IgD-negative memory B cell (primary cell): Measurements from ENCODE around the gene ADAMTSL4. TPM values are rescaled to one million over a fixed set of nuclear protein-coding genes. Genes with fewer than 3 reads are reported as not detected.
"Not testable (repeated sequence)": the region's sequence is repeated elsewhere in the genome, so short reads cannot be mapped to it uniquely, and the experiment has no call there.

Source experiments
- H3K27ac Mint-ChIP-seq, 3 donors: one replicate each; pipeline ENCODE4 v1.8.0; 2020 to 2022; ENCODE audit warnings: mild to moderate bottlenecking in 3 of 3, mixed read lengths in 3 of 3, moderate library complexity in 1 of 3
- H3K27me3 Mint-ChIP-seq: one replicate; pipeline ENCODE4 v1.8.0; 2021; ENCODE audit warnings: mixed read lengths
- H3K36me3 Mint-ChIP-seq: one replicate; pipeline ENCODE4 v1.8.0; 2020; ENCODE audit warnings: mild to moderate bottlenecking, mixed read lengths
- H3K4me1 Mint-ChIP-seq, 3 donors: one replicate each; pipeline ENCODE4 v1.8.0; 2020 to 2022; ENCODE audit warnings: mixed read lengths in 3 of 3, mild to moderate bottlenecking in 1 of 3
- H3K4me3 Mint-ChIP-seq, 4 donors: one replicate each; pipeline ENCODE4 v1.8.0; 2020 to 2022; ENCODE audit warnings: mild to moderate bottlenecking in 4 of 4, mixed read lengths in 4 of 4, moderate library complexity in 3 of 4
- H3K9me3 Mint-ChIP-seq, 3 donors: one replicate each; pipeline ENCODE4 v1.8.0; 2020 to 2021; ENCODE audit warnings: mixed read lengths in 3 of 3, mild to moderate bottlenecking in 1 of 3
- polyA plus RNA-seq: library from polyadenylated mRNA; unstranded; fragments of 300-500 nt; fragmentation: Illumina TruSeq; gene quantifications from one replicate; pipeline ENCODE4 v1.2.3, GENCODE V29; 2021

Gene ADAMTSL4
- polyA plus RNA-seq, 1 donor from 2014 or later: 0.30 TPM

DNA sequence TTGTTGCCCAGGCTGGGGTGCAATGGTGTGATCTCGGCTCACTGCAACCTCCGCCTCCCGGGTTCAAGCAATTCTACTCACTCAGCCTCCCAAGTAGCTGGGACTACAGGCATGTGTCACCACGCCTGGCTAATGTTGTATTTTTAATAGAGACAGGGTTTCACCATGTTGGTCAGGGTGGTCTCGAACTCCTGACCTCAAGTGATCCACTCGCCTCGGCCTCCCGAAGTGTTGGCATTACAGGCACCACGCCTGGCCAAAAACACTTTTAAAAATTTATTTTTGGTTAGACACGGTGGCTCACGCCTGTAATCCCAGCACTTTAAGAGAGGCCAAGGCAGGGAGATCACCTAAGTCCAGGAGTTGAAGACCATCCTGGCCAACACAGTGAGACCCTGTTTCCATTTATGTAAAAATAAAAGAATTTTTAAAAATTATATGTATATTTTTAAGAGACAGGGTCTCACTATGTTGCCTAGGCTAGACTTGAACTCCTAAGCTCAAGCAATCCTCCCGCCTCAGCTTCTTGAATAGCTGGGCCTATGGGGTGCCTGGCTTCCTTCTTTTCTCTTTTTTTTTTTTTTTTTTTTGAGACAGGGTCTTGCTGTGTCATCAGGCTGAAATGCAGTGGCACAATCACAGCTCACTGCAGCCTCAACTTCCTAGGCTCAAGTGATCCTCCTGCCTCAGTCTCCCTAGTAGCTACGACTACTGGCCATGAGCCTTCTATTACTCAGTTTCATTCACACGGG lies 16.2 kb downstream of the ADAMTSL4 start:
- Mint-ChIP-seq H3K27ac (peak overlapping the region; percentile 98 to 100 (median 99)), H3K4me1 (peaks cover 44 to 63% (median 48%) of the 10 kb centered on the region in 3 donors), H3K4me3 (peak overlapping the region; percentile 54 to 99 (median 90))
- H3K27me3 Mint-ChIP-seq, H3K9me3 Mint-ChIP-seq, H3K36me3 Mint-ChIP-seq: not testable (repeated sequence)

DNA sequence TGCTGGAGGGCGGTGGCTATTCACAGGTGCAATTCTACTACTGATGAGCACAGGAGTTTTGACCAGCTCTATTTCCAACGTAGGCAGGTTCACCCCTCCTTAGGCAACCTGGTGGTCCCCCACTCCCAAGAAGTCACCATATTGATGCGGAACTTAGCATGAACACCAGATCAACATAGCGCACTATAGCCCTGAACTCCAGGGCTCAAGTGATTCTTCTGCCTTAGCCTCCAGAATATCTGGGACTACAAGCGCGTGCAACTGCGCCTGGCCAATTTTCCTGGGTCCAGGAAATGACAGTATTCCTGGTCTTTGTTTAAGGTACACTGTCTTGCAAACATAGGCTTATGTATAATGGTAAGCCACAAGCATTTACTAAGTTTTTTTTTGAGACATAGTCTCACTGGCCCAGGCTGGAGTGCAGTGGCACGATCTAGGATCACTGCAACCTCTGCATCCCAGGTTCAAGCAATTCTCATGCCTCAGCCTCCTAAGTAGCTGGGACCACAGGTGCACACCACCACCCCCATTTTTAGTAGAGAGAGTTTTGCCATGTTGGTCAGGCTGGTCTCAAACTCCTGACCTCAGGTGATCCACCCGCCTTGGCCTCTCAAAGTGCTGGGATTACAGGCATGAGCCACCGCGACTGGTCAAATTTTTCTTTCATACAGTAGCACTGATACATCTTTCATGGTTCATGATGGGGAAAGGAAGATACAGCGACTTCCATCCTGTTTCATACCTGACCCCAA lies 17.6 kb downstream of the ADAMTSL4 start:
- H3K4me1 Mint-ChIP-seq: peaks cover 44 to 67% (median 56%) of the 10 kb centered on the region in 3 donors
- peak overlapping the region; percentile 79 to 97 (median 87) for H3K4me3 Mint-ChIP-seq
- no peaks in the 10 kb centered on the region for H3K27me3 Mint-ChIP-seq
- peaks cover 9% of the 10 kb centered on the region for H3K36me3 Mint-ChIP-seq
- no peaks in the 10 kb centered on the region for H3K9me3 Mint-ChIP-seq
- peak overlapping the region; percentile 92 to 96 (median 95) for H3K27ac Mint-ChIP-seq

DNA sequence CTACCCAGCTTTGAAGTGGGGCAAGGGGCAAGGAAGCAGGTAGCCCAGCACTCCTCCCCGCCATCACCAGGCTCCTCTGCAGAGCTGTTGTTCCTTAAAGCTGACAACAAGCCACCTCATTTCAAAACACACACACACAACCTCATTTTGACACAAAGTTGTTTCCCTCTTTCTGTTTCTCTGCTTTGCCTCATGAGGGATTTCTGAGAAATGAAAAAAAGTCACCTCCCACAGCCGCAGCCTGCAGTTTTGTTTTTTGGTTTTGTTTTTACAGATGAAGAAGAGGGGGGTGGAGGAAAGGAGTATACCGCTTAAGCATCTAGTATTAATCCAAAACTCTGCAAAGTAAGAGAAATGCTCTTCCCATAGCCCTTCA lies 18.1 kb downstream of the ADAMTSL4 start:
- H3K27me3 Mint-ChIP-seq: no peaks in the 10 kb centered on the region
- peak overlapping the region; percentile 92 to 96 (median 95) for H3K27ac Mint-ChIP-seq
- no peaks in the 10 kb centered on the region for H3K9me3 Mint-ChIP-seq
- H3K36me3 Mint-ChIP-seq: peaks cover 9% of the 10 kb centered on the region
- peaks cover 44 to 67% (median 56%) of the 10 kb centered on the region in 3 donors for H3K4me1 Mint-ChIP-seq
- peak overlapping the region; percentile 79 to 97 (median 87) for H3K4me3 Mint-ChIP-seq

DNA sequence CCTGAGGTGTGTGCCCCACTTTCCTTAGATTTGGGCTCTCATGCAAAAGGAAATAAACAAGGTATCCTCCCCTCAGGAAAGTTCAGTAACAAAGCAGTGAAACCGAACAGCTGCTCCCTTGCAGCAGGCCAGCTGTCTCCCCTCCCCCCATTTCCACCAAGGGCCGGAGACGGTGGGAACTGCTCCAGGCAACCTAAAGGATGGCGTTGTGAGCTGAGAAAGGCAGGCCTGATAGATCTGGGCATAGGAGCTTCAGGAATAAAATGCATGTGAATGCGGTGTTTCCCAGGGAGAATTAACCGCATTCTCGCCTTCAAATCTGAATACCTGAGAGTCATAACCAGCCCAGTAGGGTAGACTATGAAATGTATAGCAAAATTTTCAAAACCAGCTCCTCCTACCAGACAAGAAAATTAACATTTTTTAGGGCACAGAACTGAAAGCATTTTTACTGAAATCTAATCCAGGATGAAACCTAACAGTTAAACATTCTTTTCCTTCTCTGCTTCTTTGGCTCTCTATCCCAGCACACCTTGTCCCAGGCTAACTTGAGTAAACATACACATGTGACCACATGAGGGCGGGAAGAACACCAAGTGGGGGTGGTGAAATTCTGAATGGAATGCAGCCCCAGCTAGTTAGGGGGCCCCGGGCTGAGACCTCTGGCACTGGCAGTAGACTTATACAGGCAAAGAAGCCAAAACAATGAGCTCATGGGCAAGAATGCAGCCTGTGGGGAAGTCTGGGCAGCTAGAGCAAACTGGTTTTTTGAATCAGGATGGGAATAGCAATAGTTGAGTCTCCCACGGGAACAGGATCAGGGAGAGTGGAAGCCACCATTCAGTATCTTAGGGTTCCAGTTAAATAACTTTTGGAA lies 18.7 kb downstream of the ADAMTSL4 start:
- peak overlapping the region; percentile 92 to 96 (median 95) for H3K27ac Mint-ChIP-seq
- H3K27me3 Mint-ChIP-seq: no peaks in the 10 kb centered on the region
- peaks cover 11% of the 10 kb centered on the region for H3K36me3 Mint-ChIP-seq

DNA sequence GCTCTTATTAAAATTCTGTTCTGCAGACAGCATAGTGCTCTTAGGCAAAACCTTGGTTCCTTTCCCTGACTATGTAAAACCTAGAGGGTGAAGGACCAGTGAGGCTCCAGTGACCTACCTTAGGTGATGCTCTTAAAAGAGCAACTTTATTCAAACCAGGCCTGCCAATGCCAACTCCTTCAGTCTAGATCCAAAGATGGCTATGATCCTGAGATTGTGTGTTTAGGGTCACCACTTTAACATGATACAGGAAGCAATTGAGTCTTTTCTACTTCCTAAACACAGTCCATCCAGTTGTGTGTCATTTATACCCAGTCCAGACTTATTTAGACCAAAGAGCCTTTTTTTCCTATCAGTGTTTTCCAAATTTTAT lies 19.4 kb downstream of the ADAMTSL4 start:
- H3K36me3 Mint-ChIP-seq: peaks cover 17% of the 10 kb centered on the region
- peaks cover 47 to 71% (median 56%) of the 10 kb centered on the region in 3 donors for H3K4me1 Mint-ChIP-seq
- H3K27me3 Mint-ChIP-seq: no peaks in the 10 kb centered on the region
- peak overlapping the region; percentile 79 to 97 (median 87) for H3K4me3 Mint-ChIP-seq
- no peaks in the 10 kb centered on the region for H3K9me3 Mint-ChIP-seq
- H3K27ac Mint-ChIP-seq: peak overlapping the region; percentile 92 to 96 (median 95)

More for the DNA sequence above, 18.7 kb downstream of the ADAMTSL4 start:
- H3K4me1 Mint-ChIP-seq: peaks cover 48 to 70% (median 60%) of the 10 kb centered on the region in 3 donors
- no peaks in the 10 kb centered on the region for H3K9me3 Mint-ChIP-seq
- H3K4me3 Mint-ChIP-seq: peak overlapping the region; percentile 79 to 97 (median 87)

DNA sequence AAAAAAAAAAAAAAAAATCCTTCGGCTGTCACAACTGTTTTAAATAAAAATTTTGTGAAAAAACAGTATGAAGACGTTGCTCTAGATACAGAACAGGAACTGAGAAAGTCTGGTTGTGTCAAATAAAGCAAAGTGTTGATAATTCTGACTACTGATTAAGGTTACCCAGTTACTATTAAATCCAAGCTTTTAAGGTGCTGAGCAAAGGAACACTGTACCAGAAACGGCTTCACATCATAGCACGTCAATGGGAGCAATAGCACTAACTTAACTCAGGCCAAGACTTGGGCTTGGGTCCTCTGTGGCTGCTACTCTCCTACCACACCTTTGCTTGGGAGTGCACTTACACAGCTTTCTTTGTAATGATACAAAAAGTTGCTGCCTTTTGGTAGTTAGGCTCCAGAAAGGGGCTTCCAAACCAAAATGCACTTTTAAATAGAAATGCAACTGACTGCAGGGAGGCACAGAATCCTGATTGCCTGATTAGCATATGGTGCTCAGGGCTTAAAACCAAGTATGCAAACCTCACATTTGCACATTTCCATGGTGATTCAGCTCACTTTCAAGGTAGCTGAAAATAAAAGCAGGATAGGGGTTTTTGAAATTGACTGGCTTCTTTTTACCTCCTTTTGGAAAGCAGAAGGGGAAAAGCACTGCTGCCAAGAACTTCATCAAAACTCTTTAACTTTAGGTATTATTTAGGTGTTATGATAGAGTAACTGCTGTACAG lies 23.9 kb downstream of the ADAMTSL4 start:
- peak overlapping the region; percentile 83 to 96 (median 88) for H3K27ac Mint-ChIP-seq
- peak overlapping the region; percentile 75 to 100 (median 93) for H3K4me3 Mint-ChIP-seq
- peaks cover 44% of the 10 kb centered on the region for H3K36me3 Mint-ChIP-seq
- peaks cover 33 to 59% (median 56%) of the 10 kb centered on the region in 3 donors for H3K4me1 Mint-ChIP-seq
- H3K9me3 Mint-ChIP-seq: peaks cover 0 to 1% (median 0%) of the 10 kb centered on the region in 3 donors
- H3K27me3 Mint-ChIP-seq: no peaks in the 10 kb centered on the region

DNA sequence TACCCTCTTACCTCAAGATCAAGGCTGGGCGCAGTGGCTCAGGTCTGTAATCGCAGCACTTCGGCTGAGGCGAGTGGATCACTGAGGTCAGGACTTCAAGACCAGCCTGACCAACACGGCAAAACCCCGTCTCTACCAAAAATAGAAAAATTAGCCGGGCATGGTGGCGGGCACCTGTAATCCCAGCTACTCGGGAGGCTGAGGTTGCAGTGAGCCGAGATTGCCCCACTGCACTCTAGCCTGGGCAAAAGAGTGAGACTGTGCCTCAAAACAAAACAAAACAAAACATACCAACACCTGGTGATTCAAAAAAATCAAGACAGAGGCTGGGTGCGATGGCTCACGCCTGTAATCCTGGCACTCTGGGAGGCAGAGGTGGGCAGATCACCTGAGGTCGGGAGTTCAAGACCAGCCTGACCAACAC lies 24.5 kb downstream of the ADAMTSL4 start:
- Mint-ChIP-seq H3K36me3 (peaks cover 47% of the 10 kb centered on the region), H3K4me1 (peaks cover 28 to 53% (median 50%) of the 10 kb centered on the region in 3 donors), H3K27ac (peak overlapping the region; percentile 83 to 96 (median 88)), H3K4me3 (peak overlapping the region; percentile 75 to 100 (median 93))
- not testable (repeated sequence) for H3K27me3 Mint-ChIP-seq, H3K9me3 Mint-ChIP-seq

DNA sequence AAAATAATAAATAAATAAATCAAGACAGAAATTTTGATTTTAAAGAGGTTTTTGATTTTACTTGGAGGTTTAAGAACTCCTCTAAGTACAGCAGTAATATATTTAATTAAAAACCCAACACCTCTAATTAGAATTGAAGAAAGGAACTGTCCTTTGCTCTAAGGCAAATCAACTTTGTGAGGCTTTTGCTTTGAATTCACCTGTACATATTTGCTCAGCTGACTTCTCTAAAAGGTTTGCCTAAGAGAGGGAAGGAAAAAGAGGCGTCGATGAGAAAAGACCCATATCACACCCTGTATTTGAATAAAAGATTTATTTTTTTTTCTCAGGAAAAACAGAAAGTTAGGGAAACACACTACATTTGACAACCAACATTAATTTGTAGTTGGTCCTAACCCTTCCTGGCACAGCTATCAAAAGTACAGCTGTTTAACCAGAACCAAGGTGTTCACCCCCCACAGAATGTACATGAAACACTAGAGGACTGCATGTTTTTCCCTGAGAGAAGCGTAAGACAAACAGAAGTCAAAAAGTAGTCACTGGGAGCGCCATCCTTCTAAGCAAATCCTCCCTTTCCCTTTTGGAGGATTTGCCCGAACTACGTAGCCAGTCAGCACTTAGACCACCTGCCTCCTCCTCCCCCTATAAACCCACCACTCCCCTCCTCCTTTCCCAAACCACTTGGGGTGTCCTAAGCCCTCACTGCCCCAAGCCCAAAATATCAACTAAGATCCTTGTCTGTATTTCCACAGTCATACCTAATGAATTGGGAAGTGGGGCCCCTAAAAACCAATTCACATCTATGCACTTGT lies 25.3 kb downstream of the ADAMTSL4 start:
- H3K27me3 Mint-ChIP-seq: no peaks in the 10 kb centered on the region
- peak overlapping the region; percentile 76 to 96 (median 93) for H3K27ac Mint-ChIP-seq
- peak overlapping the region; percentile 95 to 100 (median 98) for H3K4me3 Mint-ChIP-seq
- H3K4me1 Mint-ChIP-seq: peaks cover 23 to 53% (median 44%) of the 10 kb centered on the region in 3 donors
- H3K9me3 Mint-ChIP-seq: peaks cover 0 to 1% (median 0%) of the 10 kb centered on the region in 3 donors
- peaks cover 48% of the 10 kb centered on the region for H3K36me3 Mint-ChIP-seq

DNA sequence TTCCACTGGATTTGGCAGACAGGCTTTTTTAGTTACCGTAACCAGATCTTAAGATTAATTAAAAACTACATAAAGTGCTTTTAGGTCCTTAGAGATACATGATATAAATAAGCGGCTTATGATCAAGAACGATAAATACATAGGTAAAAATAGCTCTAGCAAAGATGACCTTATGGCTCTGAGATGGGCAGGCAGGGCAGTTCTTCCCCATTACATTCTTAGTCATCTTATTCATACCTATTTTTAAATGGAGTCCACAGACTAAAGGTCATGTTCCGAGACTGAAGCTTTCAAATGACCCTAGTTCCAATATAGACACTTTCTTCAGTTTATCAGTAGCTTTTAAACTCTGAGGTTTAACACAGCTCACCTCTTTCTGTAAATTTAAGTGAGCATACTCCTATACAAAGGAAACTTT lies 25.9 kb downstream of the ADAMTSL4 start:
- Mint-ChIP-seq H3K4me1 (peaks cover 20 to 50% (median 42%) of the 10 kb centered on the region in 3 donors), H3K27ac (peak overlapping the region; percentile 76 to 96 (median 93)), H3K9me3 (peaks cover 0 to 1% (median 0%) of the 10 kb centered on the region in 3 donors), H3K27me3 (no peaks in the 10 kb centered on the region), H3K4me3 (peak overlapping the region; percentile 95 to 100 (median 98)), H3K36me3 (peaks cover 48% of the 10 kb centered on the region)

DNA sequence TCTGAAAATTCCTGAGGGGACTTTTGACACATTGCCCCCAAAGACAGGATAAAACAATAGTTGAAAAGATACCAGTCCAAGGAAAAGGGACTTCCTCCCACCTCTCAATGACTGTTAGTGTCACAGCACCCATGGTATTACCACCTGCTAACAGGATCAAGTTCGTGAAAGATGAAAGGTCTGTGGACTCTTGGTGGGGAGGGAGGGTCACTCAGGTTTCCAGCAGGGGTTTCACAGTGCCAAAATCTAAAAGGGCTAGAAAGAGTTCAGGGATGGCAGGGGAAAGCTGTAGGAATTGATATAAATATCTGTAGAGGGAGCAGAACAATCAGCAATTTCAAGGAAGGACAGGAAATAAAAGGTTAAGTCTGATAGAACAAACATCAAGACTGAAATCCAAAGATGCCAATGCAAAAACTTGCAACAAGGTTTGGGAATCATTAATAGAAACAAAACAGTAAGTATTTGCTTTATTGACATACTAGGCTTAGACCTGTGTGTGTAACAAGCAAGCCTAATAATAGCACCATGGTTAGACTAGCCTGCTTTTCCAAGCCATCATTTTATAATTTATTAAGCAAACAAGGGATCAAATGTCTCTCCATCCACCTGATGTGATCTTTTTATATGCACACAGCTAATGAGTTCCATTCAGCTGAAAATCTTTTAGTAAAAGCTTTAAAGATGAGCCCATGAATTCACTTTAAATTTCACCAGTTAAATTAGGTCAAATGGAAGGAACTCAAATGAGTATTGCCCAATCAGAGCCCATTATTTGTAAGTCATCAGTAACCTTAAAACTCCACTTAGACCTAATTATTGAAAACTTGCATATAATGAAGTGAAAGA lies 26.5 kb downstream of the ADAMTSL4 start:
- H3K9me3 Mint-ChIP-seq: peaks cover 0 to 1% (median 0%) of the 10 kb centered on the region in 3 donors
- H3K27me3 Mint-ChIP-seq: no peaks in the 10 kb centered on the region
- H3K4me3 Mint-ChIP-seq: peak overlapping the region; percentile 95 to 100 (median 98)
- peak overlapping the region; percentile 76 to 96 (median 93) for H3K27ac Mint-ChIP-seq
- H3K4me1 Mint-ChIP-seq: peaks cover 19 to 46% (median 41%) of the 10 kb centered on the region in 3 donors
- H3K36me3 Mint-ChIP-seq: peaks cover 46% of the 10 kb centered on the region

DNA sequence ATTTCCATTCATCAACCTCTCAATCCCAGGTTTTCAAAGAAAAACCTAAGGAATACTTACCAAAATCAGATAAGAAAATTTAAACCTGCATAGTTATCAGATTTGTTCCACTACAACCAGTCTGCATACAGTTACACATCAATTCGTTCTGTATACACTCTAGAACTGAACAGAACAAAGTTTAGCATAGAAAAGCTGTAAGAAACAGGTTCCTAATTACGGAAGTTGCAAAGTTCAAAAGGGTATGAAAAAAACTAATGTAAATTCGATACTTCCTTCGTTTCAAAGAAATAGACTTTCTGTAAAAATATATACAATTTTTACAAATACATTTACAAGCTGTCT lies 27.1 kb downstream of the ADAMTSL4 start:
- Mint-ChIP-seq H3K36me3 (peaks cover 46% of the 10 kb centered on the region), H3K27me3 (no peaks in the 10 kb centered on the region), H3K27ac (peak overlapping the region; percentile 76 to 96 (median 93)), H3K4me1 (peaks cover 13 to 41% (median 41%) of the 10 kb centered on the region in 3 donors), H3K9me3 (peaks cover 0 to 1% (median 0%) of the 10 kb centered on the region in 3 donors), H3K4me3 (peak overlapping the region; percentile 95 to 100 (median 98))

DNA sequence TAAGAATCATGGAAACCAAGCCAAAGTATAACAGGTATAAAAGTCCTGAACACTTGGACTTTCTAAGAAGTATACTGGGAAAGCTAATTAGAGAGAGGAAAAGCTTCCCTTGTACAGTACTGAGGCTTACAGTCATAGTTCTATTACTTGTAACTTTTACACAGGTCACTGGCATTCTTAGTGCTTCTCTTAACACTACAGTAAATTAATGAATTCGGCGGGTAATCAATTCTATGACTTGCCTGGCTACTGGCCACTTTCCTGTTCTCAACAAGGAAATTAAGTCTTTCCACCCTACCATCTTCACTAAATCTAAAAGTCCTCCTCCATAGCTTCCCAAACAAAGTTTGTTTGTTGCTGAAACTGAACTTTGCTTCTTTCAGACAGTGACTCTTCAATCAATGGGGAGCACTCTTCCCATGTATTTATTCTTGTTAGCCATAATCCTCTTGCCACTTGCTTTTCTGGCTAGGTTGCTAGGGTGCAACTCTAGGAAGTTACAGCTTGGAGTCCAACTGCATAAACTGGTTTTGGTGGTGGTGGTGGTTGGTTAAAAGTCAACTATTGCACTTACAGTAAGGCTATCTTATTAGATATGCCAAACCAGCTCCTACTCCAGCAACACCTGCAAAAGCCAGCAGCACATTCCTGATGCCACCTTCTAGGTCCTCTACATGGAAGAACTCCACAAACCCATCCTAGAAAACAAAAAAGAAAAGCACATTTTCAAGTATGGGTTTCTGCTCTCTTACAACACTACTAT lies 27.8 kb downstream of the ADAMTSL4 start:
- peak overlapping the region; percentile 95 to 99 (median 96) for H3K27ac Mint-ChIP-seq
- H3K9me3 Mint-ChIP-seq: peaks cover 0 to 1% (median 0%) of the 10 kb centered on the region in 3 donors
- H3K36me3 Mint-ChIP-seq: peaks cover 46% of the 10 kb centered on the region
- H3K4me1 Mint-ChIP-seq: peaks cover 12 to 41% (median 41%) of the 10 kb centered on the region in 3 donors
- H3K4me3 Mint-ChIP-seq: peak overlapping the region; percentile 95 to 100 (median 98)
- no peaks in the 10 kb centered on the region for H3K27me3 Mint-ChIP-seq
